ENCODE results near the gene TIAM1. TPM values are rescaled to one million over a fixed set of nuclear protein-coding genes. Genes with fewer than 3 reads are reported as not detected.
A peak's percentile ranks its signal among the peaks of the same experiment; 100 is the strongest.

The TIAM1 gene
- total RNA-seq, 1 donor from 2014 or later = 35.4 TPM

GRCh38 chr21:31133243-31133830 lies 210.7 kb downstream of the TIAM1 start:
- H3K36me3 Mint-ChIP-seq (ENCODE audit: insufficient read depth) = peaks cover 15% of the 10 kb centered on the region

GRCh38 chr21:31132574-31133242 lies 211.4 kb downstream of the TIAM1 start:
- Mint-ChIP-seq H3K9me3 (ENCODE audit: low read depth) (no peaks in the 10 kb centered on the region), H3K4me1 (ENCODE audit: low read depth) (peaks cover 5% of the 10 kb centered on the region), H3K27ac (peak overlapping the region; percentile 39), H3K27me3 (no peaks in the 10 kb centered on the region), H3K4me3 (ENCODE audit: low read depth) (no peak overlapping the region), H3K36me3 (ENCODE audit: insufficient read depth) (peaks cover 15% of the 10 kb centered on the region)
- no peak for DNase-seq (ENCODE audit: low spot score, unreplicated experiment)
- no peak for TF ChIP-seq CTCF (IDR thresholded peaks at IDR 0.05; ENCODE audit: unreplicated experiment)

More at GRCh38 chr21:31133243-31133830, 210.7 kb downstream of the TIAM1 start:
- no peaks in the 10 kb centered on the region for H3K9me3 Mint-ChIP-seq (ENCODE audit: low read depth)
- no peak overlapping the region for H3K4me3 Mint-ChIP-seq (ENCODE audit: low read depth)
- TF ChIP-seq CTCF (IDR thresholded peaks at IDR 0.05; ENCODE audit: unreplicated experiment) = no peak
- H3K27me3 Mint-ChIP-seq = no peaks in the 10 kb centered on the region
- H3K4me1 Mint-ChIP-seq (ENCODE audit: low read depth) = peaks cover 2% of the 10 kb centered on the region
- H3K27ac Mint-ChIP-seq = no peak overlapping the region
- DNase-seq (ENCODE audit: low spot score, unreplicated experiment) = no peak

- H3K4me1 Mint-ChIP-seq (ENCODE audit: low read depth) = peaks cover 5% of the 10 kb centered on the region
- no peaks in the 10 kb centered on the region for H3K27me3 Mint-ChIP-seq
- no peaks in the 10 kb centered on the region for H3K9me3 Mint-ChIP-seq (ENCODE audit: low read depth)
- H3K27ac Mint-ChIP-seq = no peak overlapping the region
- H3K4me3 Mint-ChIP-seq (ENCODE audit: low read depth) = no peak overlapping the region
- DNase-seq (ENCODE audit: low spot score, unreplicated experiment) = no peak
- no peak for TF ChIP-seq CTCF (IDR thresholded peaks at IDR 0.05; ENCODE audit: unreplicated experiment)
- H3K36me3 Mint-ChIP-seq (ENCODE audit: insufficient read depth) = peaks cover 15% of the 10 kb centered on the region
Measured at GRCh38 chr21:31130821-31131220, 213.2 kb downstream of the TIAM1 start.

- no peak overlapping the region for H3K4me3 Mint-ChIP-seq (ENCODE audit: low read depth)
- TF ChIP-seq CTCF (IDR thresholded peaks at IDR 0.05; ENCODE audit: unreplicated experiment) = no peak
- no peak for DNase-seq (ENCODE audit: low spot score, unreplicated experiment)
- H3K9me3 Mint-ChIP-seq (ENCODE audit: low read depth) = no peaks in the 10 kb centered on the region
- H3K27me3 Mint-ChIP-seq = no peaks in the 10 kb centered on the region
- no peak overlapping the region for H3K27ac Mint-ChIP-seq
- H3K36me3 Mint-ChIP-seq (ENCODE audit: insufficient read depth) = peaks cover 11% of the 10 kb centered on the region
- H3K4me1 Mint-ChIP-seq (ENCODE audit: low read depth) = peaks cover 4% of the 10 kb centered on the region
Measured at GRCh38 chr21:31128234-31128633, 215.8 kb downstream of the TIAM1 start.

GRCh38 chr21:31124010-31124409 lies 220.1 kb downstream of the TIAM1 start:
- peaks cover 17% of the 10 kb centered on the region for H3K36me3 Mint-ChIP-seq (ENCODE audit: insufficient read depth)
- peaks cover 4% of the 10 kb centered on the region for H3K4me1 Mint-ChIP-seq (ENCODE audit: low read depth)
- H3K9me3 Mint-ChIP-seq (ENCODE audit: low read depth) = no peaks in the 10 kb centered on the region
- H3K27me3 Mint-ChIP-seq = no peaks in the 10 kb centered on the region
- H3K27ac Mint-ChIP-seq = no peak overlapping the region
- DNase-seq (ENCODE audit: low spot score, unreplicated experiment) = no peak
- TF ChIP-seq CTCF (IDR thresholded peaks at IDR 0.05; ENCODE audit: unreplicated experiment) = no peak
- no peak overlapping the region for H3K4me3 Mint-ChIP-seq (ENCODE audit: low read depth)

All from progenitor cell of endocrine pancreas (in vitro differentiated cells).